ENCODE results near the gene MAN2B1. TPM values are rescaled to one million over a fixed set of nuclear protein-coding genes. Genes with fewer than 3 reads are reported as not detected.
A peak's percentile ranks its signal among the peaks of the same experiment; 100 is the strongest.
"Not testable (repeated sequence)": the region's sequence is repeated elsewhere in the genome, so short reads cannot be mapped to it uniquely, and the experiment has no call there.

MAN2B1 gene
- polyA plus RNA-seq, 3 donors = 31.3 to 41.3 (median 37.8) TPM

- DNase-seq = no peak
Measured at GRCh38 chr19:12694641-12695040, 28.1 kb upstream of the MAN2B1 start.

- DNase-seq = no peak
Measured at GRCh38 chr19:12692960-12693359, 26.4 kb upstream of the MAN2B1 start.

- DNase-seq = no peak
Measured at GRCh38 chr19:12689581-12690216, 23.2 kb upstream of the MAN2B1 start.

GRCh38 chr19:12689012-12689411, 22.5 kb upstream of the MAN2B1 start:
- DNase-seq = no peak

- no peak for DNase-seq
Measured at GRCh38 chr19:12687496-12688196, 21.1 kb upstream of the MAN2B1 start, which contains the start of gene GNG14. GNG14 (plus strand) TSS chr19:12687998; CDS start chr19:12688049, 51 bp downstream.

GRCh38 chr19:12685831-12686230, 19.3 kb upstream of the MAN2B1 start:
- no peak for DNase-seq

- DNase-seq = peak; percentile 98
Measured at GRCh38 chr19:12681074-12681987, 14.8 kb upstream of the MAN2B1 start, which contains the start of gene DHPS. DHPS (minus strand) TSS chr19:12681880; CDS start chr19:12681766, 114 bp downstream.

GRCh38 chr19:12680034-12680433, 13.5 kb upstream of the MAN2B1 start:
- DNase-seq = no peak

- DNase-seq = not testable (repeated sequence)
Measured at GRCh38 chr19:12678039-12678438, 11.5 kb upstream of the MAN2B1 start.

- DNase-seq = no peak
Measured at GRCh38 chr19:12676928-12677327, 10.4 kb upstream of the MAN2B1 start.

- DNase-seq = peak; percentile 73
Measured at GRCh38 chr19:12676384-12676792, 9.8 kb upstream of the MAN2B1 start.

- no peak for DNase-seq
Measured at GRCh38 chr19:12675940-12676339, 9.4 kb upstream of the MAN2B1 start.

GRCh38 chr19:12675399-12675798, 8.9 kb upstream of the MAN2B1 start:
- no peak for DNase-seq

- DNase-seq = no peak
Measured at GRCh38 chr19:12672744-12673143, 6.2 kb upstream of the MAN2B1 start.

GRCh38 chr19:12670159-12670928, 3.8 kb upstream of the MAN2B1 start:
- no peak for DNase-seq

GRCh38 chr19:12669270-12670158, 3.0 kb upstream of the MAN2B1 start:
- peak; percentile 81 for DNase-seq

GRCh38 chr19:12668932-12669269, 2.4 kb upstream of the MAN2B1 start:
- no peak for DNase-seq

- no peak for DNase-seq
Measured at GRCh38 chr19:12668346-12668745, 1.8 kb upstream of the MAN2B1 start.

GRCh38 chr19:12667731-12668302, 1.3 kb upstream of the MAN2B1 start:
- DNase-seq = no peak

GRCh38 chr19:12665671-12666264, 774 bp downstream of the MAN2B1 start:
- DNase-seq = no peak
